ENCODE measurements around the gene TEDC2.
"Not testable (repeated sequence)": the region's sequence is repeated elsewhere in the genome, so short reads cannot be mapped to it uniquely, and the experiment has no call there.

The TEDC2 gene

DNA sequence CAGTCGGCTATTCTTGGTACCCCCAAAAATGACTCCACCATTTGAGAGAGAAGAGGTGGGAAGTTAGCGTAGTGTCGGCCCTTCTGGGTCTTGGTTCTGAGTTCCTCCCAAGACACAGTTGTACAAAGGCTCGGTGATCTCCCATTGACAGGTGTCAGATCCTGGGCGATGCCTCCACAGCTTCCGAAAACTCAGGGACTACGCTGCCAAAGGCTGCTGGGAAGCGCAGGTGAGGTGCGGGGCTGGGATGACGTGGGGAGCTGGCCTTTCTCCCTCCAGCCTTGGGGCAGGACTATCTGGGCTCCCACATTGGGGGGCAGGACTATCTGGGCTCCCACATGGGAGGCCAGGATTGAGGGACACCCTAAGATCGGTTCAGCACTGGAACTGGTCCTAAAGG, 20.3 kb upstream of the TEDC2 start:
- no peak for DNase-seq

DNA sequence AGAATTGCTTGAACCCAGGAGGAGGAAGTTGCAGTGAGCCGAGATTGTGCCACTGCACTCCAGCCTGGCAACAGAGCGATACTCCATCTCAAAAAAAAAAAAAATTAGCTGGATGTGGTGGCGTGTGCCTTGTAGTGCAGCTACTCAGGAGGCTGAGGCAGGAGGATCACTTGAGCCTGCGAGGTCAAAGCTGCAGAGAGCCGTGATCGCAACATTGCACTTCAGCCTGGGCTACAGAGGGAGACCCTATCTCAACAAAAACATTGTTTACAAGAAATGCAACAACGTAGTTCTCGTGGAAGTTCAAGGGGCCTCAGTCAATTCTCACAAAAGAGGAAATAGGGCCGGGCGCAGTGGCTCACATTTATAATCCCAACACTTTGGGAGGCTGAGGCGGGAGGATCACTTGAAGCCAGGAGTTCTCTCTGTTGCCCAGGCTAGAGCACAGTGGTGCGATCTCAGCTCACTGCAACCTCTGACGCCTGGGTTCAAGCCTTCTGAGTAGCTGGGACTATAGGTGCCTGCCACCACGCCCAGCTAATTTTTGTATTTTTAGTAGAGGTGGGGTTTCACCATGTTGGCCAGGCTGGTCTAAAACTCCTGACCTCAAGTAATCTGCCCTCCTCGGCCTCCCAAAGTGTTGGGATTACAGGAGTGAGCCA, 18.6 kb upstream of the TEDC2 start:
- not testable (repeated sequence) for DNase-seq

DNA sequence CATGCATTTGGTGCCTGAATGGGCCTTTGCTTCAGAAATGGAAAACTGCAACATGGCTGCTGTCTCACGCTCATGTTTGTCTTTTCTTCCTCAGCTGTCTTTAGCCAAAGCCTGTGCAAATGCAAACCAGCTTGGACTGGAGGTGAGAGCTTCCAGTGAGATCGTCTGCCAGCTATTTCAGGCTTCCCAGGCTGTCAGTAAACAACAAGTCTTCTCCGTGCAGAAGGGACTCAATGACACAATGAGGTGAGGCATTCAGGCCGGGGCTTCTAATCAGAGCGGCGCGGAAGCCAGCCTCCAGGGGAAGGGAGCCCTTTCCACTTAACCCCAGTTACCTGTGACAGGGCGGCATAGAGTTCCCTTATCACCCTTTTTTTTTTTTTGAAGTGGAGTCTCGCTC, 16.4 kb upstream of the TEDC2 start:
- DNase-seq = no peak

DNA sequence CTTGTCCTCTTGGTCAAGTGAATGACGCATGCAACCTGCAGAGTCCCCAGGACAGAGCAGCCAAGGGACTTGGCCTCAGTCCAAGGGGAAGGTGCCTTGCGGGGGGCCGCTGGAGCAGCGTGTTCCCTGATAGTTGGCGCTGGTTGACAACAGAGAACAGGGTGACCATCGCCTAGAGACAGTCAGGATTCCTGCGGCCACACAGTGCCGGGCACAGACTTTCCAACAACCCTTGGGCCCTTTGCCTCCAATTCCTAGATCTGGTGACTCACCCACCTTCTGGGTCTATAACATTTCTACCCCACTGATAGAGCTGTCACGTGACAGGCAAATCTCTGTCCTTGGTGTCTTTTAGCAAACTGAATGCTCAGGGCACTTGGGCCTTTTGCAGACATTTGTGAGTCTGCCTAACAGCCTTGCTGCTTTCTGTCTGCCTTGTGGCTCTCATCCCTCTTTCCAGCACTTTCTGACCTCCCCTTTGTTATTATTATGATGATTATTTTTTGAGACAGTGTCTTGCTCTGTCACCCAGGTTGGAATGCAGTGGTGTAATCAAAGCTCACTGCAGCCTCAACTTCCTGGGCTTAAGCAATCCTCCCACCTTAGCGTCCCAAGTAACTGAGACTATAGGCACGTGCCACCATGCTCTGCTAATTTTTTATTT, 11.9 kb upstream of the TEDC2 start:
- no peak for DNase-seq

DNA sequence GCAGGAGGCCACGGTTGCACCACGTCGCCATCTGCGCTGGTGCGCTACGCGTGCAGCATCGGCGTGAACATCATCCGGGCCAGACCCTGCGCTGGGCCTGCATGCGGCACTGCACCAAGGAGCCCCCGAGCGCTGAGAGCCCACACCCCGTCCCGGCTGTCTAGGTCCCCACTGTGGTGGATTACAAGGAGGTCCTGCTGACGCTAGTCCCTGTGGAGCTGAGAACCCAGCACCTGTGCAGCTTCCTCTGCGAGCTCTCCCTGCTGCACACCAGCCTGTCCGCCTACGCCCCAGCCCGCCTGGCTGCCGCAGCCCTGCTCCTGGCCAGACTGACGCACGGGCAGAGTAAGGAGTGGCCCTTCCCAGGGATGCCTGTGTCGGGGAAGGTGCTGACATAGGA, 10.8 kb upstream of the TEDC2 start:
- DNase-seq = no peak

DNA sequence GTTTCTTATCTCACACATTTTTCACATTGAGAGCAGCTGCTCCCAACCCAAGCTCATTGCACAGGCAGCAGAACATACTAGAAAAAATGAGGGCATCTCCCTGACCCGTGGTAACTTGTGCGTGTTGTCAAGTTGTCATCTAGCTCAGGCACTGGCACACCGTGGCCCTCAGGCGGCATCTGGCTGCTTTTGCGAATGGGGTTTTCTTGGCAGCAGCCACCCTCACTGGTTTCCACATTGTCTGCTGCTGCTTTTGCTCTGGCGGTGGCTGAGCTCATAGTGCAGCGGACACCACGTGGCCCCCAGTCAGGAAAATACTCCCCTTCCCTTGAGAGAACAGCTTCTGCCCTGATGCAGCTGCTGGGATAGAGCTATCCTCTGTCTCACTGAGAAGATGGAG, 9.4 kb upstream of the TEDC2 start:
- no peak for DNase-seq

DNA sequence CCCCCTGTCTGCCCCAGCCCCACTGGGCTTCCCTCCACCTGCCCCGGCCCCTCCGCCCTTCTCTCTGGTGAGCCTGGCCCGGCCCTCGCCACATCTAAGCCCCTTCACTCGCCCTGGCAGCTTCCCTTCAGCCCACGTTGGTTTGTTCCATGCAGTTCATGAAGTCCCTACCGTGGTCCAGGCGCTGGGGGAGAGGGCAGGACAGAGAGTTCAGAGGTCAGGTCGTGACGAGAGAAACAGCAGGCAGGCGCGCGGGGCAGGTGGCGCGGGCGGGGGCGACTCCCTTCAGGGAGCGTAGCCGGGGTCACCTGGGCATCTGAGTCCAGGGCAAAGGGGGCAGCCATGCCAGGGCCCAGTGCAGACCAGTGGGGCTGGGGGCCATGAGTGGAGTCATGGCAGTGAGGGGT, 8.9 kb upstream of the TEDC2 start:
- no peak for DNase-seq

DNA sequence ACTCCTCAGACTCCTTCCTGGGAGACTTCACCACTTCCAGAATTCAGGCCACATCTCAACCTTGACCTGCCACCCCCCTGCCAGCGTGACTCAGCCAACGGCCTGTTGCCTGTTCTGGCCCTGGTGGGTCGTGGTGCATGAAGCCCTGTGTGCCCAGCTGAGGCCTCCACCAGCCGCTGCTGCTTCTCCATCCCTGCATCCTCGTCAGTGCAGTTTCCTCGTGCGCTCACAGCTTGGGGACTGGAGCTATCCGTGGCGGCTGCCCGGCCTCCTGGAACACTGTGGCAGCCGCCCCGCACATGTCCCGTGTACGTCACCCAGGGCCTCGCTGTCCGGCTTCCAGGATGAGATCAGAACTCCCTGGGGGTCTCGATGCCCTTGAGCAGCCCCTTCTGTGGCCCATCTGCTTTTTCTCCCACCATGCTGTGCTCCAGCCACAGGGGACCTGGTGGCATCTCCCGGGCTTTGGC, 8.0 kb upstream of the TEDC2 start:
- DNase-seq = no peak

DNA sequence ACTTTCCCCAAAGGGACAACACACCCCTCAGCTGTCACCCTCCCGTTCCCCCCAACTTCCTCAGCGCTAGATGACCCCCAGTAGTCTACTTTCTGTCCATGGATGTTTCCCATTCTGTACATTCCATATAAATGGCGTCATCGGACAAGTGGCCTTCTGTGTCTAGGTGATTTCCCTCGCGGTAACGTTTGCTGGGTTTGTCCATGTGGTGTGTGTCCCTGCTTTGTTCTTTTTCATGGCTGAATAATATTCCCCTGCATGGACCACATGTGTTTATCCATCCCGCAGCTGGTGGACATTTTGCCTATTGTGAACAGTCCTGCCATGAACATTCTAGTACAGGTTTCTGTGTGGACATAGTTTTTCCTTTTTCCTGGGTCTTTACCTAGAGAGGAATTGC, 7.3 kb upstream of the TEDC2 start:
- DNase-seq = no peak

DNA sequence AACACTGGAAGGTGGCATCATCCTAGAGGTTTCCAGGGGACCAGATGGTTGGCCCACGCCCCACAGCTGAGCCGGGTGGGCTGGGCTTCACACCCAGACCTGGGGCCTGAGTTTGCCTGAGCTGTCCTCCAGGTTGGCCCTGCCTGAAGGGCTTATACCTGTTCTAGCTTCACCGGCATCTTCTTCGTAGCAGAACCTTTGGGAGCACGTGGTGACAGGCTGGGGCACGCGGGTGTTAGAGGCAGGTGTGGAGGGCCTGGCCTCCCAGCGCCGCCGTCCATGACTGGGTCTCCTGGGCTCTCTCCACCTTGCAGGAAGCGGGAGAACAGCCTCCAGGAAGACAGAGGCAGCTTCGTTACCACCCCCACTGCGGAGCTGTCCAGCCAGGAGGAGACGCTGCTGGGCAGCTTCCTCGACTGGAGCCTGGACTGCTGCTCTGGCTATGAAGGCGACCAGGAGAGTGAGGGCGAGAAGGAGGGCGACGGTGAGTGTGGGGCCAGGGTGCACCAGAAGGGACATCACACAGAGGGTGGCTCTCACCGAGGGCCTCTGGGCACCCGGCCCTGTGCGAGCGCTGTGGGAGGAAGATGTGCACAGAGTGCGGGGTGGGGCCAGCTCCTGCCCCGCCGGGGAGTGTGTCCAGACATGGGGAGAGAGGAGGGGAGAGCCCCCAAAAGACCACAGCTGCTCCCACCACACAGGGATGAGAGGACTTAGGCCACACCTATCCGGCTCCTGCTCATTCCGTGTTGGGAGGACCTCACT, 4.6 kb upstream of the TEDC2 start:
- no peak for DNase-seq

DNA sequence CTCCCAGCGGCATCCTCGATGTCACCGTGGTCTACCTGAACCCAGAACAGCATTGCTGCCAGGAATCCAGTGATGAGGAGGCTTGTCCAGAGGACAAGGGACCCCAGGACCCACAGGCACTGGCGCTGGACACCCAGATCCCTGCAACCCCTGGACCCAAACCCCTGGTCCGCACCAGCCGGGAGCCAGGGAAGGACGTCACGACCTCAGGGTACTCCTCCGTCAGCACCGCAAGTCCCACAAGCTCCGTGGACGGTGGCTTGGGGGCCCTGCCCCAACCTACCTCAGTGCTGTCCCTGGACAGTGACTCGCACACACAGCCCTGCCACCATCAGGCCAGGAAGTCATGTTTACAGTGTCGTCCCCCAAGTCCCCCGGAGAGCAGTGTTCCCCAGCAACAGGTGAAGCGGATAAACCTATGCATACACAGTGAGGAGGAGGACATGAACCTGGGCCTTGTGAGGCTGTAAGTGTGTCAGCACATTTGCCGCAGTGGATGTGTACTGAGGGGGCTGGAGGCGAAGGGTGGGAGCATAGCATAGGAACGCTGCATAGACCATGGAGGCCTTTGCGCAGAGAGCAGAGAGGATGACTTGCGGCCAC, 3.3 kb upstream of the TEDC2 start:
- DNase-seq = no peak

DNA sequence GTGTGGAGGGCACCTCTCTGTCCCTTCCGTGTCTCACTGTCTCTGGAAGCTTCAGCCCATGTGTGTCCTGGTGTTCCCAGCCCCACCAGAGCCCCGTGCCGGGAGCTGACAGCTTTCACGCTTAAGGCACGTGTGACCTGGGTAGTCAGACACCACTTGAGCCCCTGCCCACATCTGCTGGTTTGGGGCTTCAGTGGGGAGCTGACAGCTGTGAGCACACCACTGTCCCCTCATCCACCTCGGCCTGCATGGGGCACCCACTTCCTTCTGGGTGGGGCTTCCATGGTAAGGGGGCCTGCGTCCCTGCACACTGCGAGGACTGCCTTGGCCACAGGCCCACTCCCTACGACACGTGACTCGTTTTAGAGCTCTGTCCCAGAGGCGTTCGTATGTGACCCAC, 2.6 kb upstream of the TEDC2 start:
- DNase-seq = no peak

DNA sequence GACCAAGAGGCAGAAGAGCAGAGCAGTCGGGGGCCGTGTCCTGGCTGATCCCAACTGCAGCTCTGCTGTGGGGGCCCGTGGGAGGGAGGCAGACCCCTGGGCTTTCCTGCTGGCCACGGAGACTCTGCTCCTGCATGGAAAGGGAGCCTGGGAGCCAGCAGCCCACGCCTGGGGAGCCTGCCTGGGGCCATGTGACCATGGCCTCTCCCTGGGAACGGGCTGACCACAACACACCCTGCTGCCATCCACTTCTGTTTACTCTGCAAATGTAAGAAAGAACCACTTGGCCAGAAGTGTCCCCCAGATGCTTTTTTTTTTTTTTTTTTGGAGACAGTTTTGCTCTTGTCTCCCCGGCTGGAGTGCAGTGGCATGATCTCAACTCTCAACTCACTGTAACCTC, 2.0 kb upstream of the TEDC2 start:
- DNase-seq = no peak

DNA sequence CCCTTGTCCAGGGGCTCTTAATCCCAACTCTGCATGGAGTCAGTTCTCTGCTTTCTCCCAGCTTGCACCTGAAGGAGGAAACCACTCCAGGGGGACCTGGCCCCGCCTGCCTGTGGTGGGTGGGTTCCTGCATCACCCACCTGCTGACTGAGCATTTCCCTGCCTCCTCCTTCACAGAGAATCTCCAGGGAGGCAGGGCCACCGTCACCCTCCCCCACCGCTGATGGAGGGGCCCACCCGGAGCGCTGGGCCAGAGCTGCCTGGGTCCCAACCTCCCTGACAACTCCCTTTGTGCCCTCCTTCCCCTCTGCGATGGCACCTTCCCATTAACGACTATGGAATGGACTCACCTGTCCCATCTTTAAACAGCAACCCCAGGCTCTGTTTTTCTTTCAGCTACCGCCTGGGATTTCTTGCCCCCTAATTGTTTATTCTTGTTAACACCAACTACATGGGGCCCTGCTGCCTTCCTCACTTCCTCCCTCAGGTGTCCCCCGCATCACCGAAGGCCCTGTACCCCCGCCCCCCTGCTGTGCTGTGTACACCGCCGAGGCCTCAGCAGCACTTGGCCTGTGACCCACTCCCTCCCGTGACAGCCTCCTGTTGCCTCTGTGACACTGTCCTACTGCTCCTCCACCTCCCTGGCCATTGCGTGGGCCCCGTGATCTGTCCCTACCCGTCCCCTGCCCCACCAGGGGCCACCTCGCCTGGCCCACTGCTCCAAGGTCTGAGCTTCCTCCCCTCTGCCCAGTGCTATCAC, 842 bp upstream of the TEDC2 start:
- DNase-seq = no peak

DNA sequence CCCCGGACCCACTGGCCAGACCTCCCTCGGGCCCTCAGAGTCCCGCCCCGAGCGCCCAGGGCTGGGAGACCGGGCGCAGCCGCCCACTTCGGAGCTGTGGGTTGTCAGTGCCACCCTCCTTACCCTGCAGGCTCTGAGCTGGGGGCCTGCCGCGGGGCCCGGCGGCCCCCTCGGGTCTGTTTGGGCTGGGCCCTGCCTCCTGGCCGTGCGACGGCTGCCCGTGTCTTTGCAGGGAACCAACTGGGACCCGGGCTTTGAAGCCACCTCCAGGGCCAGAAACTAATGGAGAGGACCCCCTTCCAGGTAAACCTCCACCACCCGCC, 443 bp downstream of the TEDC2 start:
- DNase-seq = no peak

DNA sequence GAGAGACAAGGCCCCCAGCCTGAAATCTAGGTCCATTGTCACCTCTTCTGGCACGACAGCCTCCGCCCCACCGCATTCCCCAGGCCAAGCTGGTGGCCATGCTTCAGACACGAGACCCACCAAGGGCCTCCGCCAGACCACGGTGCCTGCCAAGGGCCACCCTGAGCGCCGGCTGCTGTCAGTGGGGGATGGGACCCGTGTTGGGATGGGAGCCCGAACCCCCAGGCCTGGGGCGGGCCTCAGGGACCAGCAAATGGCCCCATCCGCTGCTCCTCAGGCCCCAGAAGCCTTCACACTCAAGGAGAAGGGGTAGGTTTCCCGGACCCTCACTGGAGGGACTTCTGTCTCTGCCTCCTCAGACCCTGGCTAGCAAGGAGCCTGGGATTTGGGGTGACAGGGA, 1.0 kb downstream of the TEDC2 start:
- no peak for DNase-seq

DNA sequence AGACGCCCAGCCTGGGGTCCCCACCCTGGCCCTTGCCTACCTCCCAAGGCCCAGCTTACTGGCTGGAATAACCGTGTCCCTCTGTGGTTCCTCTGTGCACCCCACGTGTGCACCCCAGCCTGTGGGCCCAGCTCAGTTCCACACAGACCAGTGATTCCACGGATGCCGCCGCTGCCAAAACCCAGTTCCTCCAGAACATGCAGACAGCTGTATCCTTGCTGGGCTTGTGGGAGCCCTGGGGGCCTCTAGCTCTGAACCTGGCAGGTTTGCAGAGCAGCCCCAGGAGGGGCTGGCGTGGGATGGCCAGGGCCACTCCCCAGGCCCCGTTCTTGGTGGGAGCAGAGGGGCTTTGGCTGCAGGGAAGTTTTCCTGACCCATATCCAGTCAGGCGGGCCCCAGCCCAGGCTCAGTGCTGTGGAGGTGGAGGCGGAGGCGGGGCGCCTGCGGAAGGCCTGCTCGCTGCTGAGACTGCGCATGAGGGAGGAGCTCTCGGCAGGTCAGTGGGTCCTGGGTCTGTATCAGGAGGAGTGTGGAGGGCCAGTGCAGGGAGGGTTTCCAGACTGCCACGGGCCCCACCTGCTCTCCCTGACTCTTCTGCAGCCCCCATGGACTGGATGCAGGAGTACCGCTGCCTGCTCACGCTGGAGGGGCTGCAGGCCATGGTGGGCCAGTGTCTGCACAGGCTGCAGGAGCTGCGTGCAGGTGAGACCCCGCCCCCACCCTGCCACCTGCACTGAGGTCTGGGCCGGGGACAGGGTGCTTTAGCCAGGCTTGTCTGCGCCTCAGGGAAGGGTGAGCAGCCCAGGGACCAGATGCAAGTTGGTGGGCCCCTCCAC, 2.3 kb downstream of the TEDC2 start:
- DNase-seq = no peak

DNA sequence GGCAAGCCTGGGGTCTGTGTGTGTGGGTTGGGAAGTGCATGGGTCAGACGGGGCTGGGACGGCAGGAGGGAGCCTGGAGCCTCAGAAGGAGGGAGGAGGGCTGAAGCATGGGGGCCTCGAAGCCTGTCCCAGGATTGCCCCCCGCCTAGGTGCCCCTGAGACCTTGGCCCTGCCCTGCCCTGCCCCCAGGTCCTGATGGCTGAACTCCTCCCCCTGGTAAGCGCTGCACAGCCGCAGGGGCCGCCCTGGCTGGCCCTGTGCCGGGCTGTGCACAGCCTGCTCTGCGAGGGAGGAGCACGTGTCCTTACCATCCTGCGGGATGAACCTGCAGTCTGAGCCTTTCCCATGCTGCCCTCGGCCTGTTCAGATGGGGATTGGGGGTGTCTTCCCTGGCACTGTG, 4.4 kb downstream of the TEDC2 start:
- no peak for DNase-seq

DNA sequence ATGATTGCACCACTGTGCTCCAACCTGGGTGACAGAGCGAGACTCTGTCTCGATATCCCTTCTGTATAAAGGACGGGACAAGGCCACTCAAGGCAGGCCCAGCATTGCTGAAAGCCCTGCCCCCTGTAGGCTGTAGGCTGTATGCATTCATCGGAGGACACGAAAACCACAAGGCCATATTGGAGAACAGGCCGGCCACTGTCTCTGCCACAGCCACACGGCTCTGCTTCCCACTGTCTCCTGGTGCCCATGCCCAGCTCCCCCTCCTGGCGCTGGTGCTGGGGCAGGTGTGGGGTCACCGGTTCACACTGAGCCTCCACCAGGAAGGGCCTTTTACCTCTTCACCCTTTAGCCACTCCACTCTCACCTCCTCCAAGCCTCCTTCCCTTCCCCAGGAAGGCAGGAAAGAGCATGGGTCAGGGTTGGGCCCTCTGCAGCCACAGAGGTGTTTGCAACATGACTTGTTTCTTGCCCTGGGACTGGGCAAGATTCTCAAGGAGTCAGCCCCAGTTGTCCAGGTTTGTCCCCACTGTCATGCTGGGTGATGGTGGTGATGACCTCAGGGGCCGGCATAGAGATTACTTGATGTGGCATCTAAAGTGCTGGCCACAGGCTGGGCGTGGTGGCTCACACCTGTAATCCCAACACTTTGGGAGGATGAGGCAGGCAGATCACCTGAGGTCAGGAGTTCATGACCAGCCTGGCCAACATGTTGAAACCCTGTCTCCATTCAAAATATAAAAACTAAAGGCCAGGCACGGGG, 5.9 kb downstream of the TEDC2 start:
- DNase-seq = no peak

DNA sequence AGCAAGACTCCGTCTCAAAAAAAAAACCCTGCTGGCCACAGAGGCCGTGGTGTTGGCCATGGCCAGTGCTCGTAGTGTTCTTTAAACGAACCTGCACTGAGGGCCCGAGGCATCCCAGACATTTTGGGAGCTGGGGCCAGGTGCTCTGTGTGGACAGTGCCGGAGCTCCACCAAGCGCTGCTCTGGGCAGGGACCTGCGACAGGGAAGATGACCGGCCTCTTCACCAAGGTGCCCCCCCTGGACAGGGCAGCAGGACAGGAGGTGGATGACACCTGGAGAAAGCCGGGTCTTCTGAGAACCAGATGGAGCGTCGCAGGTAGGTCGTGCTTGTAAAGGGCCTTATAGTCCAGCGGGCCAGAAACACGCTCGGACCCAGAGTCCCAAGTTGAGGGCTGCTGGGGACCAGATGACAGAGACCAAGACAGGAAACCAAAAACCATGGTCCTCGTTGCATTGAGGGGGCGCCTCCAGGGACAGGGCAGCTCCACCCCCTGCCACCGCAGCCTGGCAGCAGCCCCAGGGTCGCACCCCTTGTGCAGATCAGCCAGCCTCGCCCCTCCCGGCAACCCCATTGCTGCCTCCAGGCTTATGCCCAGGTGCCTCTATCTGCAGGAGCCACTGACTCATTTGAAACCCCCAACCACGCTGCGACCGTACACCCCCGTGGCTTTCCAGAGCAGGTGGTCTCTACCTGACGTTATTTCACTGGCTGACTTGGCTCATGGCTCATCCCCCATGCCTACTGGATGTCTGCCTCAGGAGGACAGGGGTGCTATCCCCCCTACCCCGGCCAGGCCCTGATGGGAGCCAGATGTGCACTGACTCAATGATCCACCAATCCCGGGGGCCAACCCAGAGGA, 7.0 kb downstream of the TEDC2 start:
- DNase-seq = no peak
